K562 (cell line): ENCODE results near the gene GPR68.

Source experiments
- CEBPZ ChIP-seq: fragments of 150-350 bp; IDR thresholded peaks from 2 replicates; pipeline ENCODE4 v1.6.1; 2014; ENCODE audit warnings: low read depth, mild to moderate bottlenecking, low read length, borderline replicate concordance
- EZH2 ChIP-seq: IDR thresholded peaks from 2 replicates; pipeline ENCODE4 v1.6.1; 2012; ENCODE audit warnings: low read depth, mild to moderate bottlenecking, inconsistent platforms, low read length, borderline replicate concordance
- TF ChIP-seq, protein P1 (sequence below): fragments of 250-450 bp; sonication (Bioruptor Pico); IDR thresholded peaks from 2 replicates; pipeline ENCODE4 v1.8.0; 2022; ENCODE audit warnings: inconsistent platforms, mild to moderate bottlenecking, moderate library complexity, borderline replicate concordance

DNA sequence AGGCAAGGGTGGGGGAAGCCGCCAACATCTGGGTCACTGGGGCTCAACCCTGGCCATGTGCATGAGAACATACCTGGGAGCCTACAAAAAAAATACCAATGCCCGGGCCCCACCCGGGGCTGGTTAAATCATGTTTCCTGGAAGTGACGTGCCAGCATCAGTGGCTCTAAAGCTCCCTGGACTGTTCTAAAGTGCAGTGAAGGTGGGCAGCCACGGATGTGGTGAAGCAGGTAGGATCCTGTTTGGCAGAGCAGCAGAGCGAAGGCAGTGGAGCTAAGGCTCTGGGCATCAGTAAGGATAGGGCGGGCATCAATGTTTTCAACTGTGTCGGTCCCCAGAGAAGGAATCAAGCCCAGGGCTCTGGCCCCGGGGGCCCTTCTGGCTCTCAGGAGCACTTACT lies 525 bp upstream of the GPR68 start:
- no peak for TF ChIP-seq EZH2
- TF ChIP-seq, protein P1, sequence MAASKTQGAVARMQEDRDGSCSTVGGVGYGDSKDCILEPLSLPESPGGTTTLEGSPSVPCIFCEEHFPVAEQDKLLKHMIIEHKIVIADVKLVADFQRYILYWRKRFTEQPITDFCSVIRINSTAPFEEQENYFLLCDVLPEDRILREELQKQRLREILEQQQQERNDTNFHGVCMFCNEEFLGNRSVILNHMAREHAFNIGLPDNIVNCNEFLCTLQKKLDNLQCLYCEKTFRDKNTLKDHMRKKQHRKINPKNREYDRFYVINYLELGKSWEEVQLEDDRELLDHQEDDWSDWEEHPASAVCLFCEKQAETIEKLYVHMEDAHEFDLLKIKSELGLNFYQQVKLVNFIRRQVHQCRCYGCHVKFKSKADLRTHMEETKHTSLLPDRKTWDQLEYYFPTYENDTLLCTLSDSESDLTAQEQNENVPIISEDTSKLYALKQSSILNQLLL (CRISPR knock-in tag): no peak
- TF ChIP-seq CEBPZ: no peak
